ENCODE measurements around the gene AKIRIN1.
"Not testable (repeated sequence)": the region's sequence is repeated elsewhere in the genome, so short reads cannot be mapped to it uniquely, and the experiment has no call there.

The AKIRIN1 gene

GRCh38 chr1:38997034-38997900, 6.2 kb downstream of the AKIRIN1 start:
- Histone ChIP-seq H3K9me3 (ENCODE audit: control insufficient read depth, low read length) (no peaks in the 10 kb centered on the region), H3K27ac (ENCODE audit: low read depth, low read length, severe bottlenecking) (no peak overlapping the region), H3K36me3 (ENCODE audit: control insufficient read depth, insufficient read depth, low read length) (peaks cover 85% of the 10 kb centered on the region), H3K4me3 (ENCODE audit: extremely low read depth, insufficient read depth, low read length, poor library complexity, severe bottlenecking) (no peak overlapping the region), H3K4me1 (ENCODE audit: control insufficient read depth, insufficient read depth, low read length, poor library complexity, severe bottlenecking) (peaks cover 7% of the 10 kb centered on the region)
- WGBS, 2 experiments (ENCODE audit: insufficient coverage in 2 of 2): 80% methylated on average over 2 of the region's 4 CpGs; no CpG with 5 or more reads in 1 of the 2 experiments

DNA sequence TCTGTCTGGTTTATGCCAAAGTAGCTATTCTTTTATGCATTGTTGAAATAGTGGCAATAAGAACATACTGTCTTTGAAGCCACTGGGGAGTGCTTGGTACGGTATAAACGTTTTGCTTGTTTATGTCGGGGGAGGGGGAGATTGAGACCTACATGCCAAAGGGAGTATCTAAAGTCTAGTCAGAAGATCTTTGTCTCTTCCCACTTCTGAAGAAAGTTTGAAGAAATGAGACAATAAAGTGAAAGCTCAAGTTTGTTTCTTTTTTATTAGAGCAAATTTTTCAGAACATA, 6.8 kb downstream of the AKIRIN1 start:
- Histone ChIP-seq H3K36me3 (ENCODE audit: control insufficient read depth, insufficient read depth, low read length) (peaks cover 91% of the 10 kb centered on the region), H3K4me3 (ENCODE audit: extremely low read depth, insufficient read depth, low read length, poor library complexity, severe bottlenecking) (no peak overlapping the region), H3K4me1 (ENCODE audit: control insufficient read depth, insufficient read depth, low read length, poor library complexity, severe bottlenecking) (peaks cover 6% of the 10 kb centered on the region), H3K27ac (ENCODE audit: low read depth, low read length, severe bottlenecking) (no peak overlapping the region), H3K9me3 (ENCODE audit: control insufficient read depth, low read length) (no peaks in the 10 kb centered on the region)
- 81 to 85% methylated on average over 3 of the region's 3 CpGs for WGBS, 2 experiments (ENCODE audit: insufficient coverage in 2 of 2)

DNA sequence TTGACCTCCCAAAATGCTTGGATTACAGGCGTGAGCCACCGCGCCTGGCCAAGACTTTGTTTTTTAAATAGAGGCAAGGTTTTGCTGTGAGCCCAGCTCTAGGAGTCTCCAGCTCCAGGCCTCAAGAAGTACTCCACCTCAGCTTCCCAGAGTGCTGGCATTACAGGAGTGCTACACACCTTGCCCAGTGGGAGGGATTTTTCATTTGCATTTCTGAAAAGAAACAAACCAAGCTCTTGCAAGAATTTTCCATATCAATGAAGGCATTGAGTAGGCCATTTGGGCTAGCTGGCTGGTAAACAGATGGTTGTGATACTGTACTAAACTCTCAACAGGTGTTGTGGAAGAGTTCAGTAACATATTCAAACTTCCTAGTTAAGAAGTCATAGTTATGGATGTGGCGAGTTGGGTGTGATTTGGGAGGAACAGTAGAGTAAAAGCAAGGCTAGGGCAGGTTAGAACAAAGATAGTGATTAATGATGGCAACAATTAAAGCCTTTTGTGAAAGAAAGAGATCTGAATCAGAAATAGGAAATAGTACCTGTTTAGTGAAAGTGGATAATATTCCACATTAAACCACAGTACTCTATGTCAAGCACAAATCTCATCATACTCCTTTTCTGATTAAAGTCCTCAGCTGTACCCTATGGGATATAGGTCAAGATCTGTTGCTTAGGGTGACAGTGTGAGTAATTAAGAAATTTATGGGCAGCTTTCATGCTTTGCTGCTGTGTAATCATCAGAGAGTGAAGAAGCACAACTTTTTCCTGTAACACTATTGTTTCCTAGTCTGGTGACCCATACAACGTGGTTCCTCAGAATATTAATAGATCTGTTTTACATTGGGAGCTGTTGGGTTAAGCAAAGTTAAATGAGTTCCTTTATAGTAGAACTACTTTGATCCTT, 10.7 kb downstream of the AKIRIN1 start:
- no peak overlapping the region for H3K4me3 ChIP-seq (ENCODE audit: extremely low read depth, insufficient read depth, low read length, poor library complexity, severe bottlenecking)
- H3K4me1 ChIP-seq (ENCODE audit: control insufficient read depth, insufficient read depth, low read length, poor library complexity, severe bottlenecking): peaks cover 4% of the 10 kb centered on the region
- H3K9me3 ChIP-seq (ENCODE audit: control insufficient read depth, low read length): no peaks in the 10 kb centered on the region
- H3K36me3 ChIP-seq (ENCODE audit: control insufficient read depth, insufficient read depth, low read length): peaks cover 95% of the 10 kb centered on the region
- 89 to 95% methylated on average over 3 to 4 of the region's 5 CpGs for WGBS, 2 experiments (ENCODE audit: insufficient coverage in 2 of 2)
- H3K27ac ChIP-seq (ENCODE audit: low read depth, low read length, severe bottlenecking): no peak overlapping the region

DNA sequence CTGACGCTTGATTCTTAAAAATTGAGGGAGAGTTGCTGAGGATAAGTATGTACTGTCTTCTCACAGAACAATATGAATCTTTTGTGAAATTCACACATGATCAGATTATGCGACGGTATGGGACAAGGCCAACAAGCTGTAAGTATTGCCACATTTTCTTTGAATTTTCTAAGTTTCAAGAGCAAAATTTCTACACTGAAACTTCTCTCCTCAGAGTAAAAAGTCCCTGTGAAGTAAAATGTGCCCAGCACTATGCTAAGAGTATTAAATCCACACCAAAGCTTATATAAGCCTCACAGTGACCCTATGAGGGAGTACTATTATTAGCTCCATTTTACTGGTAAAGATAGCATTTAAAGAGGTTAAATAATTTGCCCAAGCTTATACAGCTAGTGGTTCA, 12.2 kb downstream of the AKIRIN1 start:
- H3K9me3 ChIP-seq (ENCODE audit: control insufficient read depth, low read length): no peaks in the 10 kb centered on the region
- no peak overlapping the region for H3K27ac ChIP-seq (ENCODE audit: low read depth, low read length, severe bottlenecking)
- no peak overlapping the region for H3K4me3 ChIP-seq (ENCODE audit: extremely low read depth, insufficient read depth, low read length, poor library complexity, severe bottlenecking)
- 82 to 89% methylated on average over 2 to 3 of the region's 3 CpGs for WGBS, 2 experiments (ENCODE audit: insufficient coverage in 2 of 2)
- peaks cover 96% of the 10 kb centered on the region for H3K36me3 ChIP-seq (ENCODE audit: control insufficient read depth, insufficient read depth, low read length)
- H3K4me1 ChIP-seq (ENCODE audit: control insufficient read depth, insufficient read depth, low read length, poor library complexity, severe bottlenecking): no peaks in the 10 kb centered on the region

DNA sequence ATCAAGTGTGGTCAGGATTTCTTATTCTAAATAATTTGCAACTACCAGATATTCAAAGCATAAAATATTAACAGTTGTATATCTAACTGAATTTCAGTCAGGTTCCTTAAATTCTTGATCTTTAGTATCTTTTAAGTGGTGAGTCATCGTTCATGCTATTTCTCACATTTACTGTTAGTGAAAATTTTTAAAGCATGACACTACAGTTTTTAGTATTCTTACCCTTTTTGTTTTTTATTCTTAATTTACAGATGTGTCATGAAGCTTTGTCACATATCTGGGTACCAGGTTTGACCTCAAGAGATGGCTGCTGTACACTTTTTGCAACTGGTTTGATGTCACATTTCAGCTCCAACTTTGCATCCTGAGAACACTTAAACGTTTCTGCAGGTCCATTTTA, 12.7 kb downstream of the AKIRIN1 start:
- Histone ChIP-seq H3K27ac (ENCODE audit: low read depth, low read length, severe bottlenecking) (no peak overlapping the region), H3K36me3 (ENCODE audit: control insufficient read depth, insufficient read depth, low read length) (peaks cover 95% of the 10 kb centered on the region), H3K4me3 (ENCODE audit: extremely low read depth, insufficient read depth, low read length, poor library complexity, severe bottlenecking) (no peak overlapping the region), H3K4me1 (ENCODE audit: control insufficient read depth, insufficient read depth, low read length, poor library complexity, severe bottlenecking) (no peaks in the 10 kb centered on the region), H3K9me3 (ENCODE audit: control insufficient read depth, low read length) (no peaks in the 10 kb centered on the region)
- 82 to 87% methylated on average over 1 of the region's 2 CpGs for WGBS, 2 experiments (ENCODE audit: insufficient coverage in 2 of 2)

DNA sequence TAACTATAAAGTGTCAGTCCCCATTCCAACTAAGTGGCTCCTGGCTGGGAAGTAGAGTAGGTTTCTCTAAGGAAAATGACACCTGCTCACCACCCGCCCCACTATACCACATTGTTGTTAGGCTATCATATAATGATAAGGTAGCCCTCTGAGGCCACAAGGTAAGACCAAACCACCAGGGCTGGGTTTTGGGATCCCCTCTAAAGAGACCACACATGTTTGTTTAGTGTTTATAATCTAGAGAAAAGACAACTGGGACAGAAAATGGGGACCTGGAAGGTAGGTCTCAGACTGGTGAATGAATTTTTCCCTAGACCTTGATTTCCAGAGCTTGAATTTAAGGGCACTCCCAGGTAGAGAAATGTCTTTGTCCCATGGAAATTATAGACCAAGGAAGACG, 15.2 kb downstream of the AKIRIN1 start:
- Histone ChIP-seq H3K27ac (ENCODE audit: low read depth, low read length, severe bottlenecking) (no peak overlapping the region), H3K4me3 (ENCODE audit: extremely low read depth, insufficient read depth, low read length, poor library complexity, severe bottlenecking) (no peak overlapping the region), H3K36me3 (ENCODE audit: control insufficient read depth, insufficient read depth, low read length) (peaks cover 94% of the 10 kb centered on the region), H3K9me3 (ENCODE audit: control insufficient read depth, low read length) (no peaks in the 10 kb centered on the region), H3K4me1 (ENCODE audit: control insufficient read depth, insufficient read depth, low read length, poor library complexity, severe bottlenecking) (no peaks in the 10 kb centered on the region)
- WGBS, 2 experiments (ENCODE audit: insufficient coverage in 2 of 2): no CpG with 5 or more reads among the region's 2 CpGs

GRCh38 chr1:39006726-39007645, 15.9 kb downstream of the AKIRIN1 start:
- Histone ChIP-seq H3K4me1 (ENCODE audit: control insufficient read depth, insufficient read depth, low read length, poor library complexity, severe bottlenecking) (no peaks in the 10 kb centered on the region), H3K36me3 (ENCODE audit: control insufficient read depth, insufficient read depth, low read length) (peaks cover 94% of the 10 kb centered on the region), H3K4me3 (ENCODE audit: extremely low read depth, insufficient read depth, low read length, poor library complexity, severe bottlenecking) (no peak overlapping the region), H3K9me3 (ENCODE audit: control insufficient read depth, low read length) (no peaks in the 10 kb centered on the region), H3K27ac (ENCODE audit: low read depth, low read length, severe bottlenecking) (no peak overlapping the region)
- WGBS, 2 experiments (ENCODE audit: insufficient coverage in 2 of 2): 96% methylated on average over 8 to 11 of the region's 13 CpGs

DNA sequence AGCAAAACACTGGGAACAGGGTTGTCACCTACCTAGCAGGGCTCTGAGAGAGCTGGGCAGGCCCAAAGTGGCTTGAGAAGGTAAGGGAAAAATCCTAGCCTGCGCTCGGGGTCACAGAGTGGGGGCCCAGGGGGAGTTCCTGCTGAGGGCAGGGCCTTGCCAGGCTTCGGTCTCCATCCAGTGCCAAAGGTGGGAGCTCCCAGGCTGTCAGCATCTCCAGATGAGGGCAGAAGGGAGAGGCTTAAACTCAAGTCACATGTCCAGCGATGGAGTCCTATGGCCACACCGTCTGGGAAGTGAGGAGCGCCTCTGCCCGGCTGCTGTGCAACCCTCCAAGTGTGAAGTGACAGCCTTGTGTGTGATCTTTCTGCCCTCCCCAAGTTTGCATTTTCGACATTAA, 23.9 kb downstream of the AKIRIN1 start:
- not testable (repeated sequence) for H3K27ac ChIP-seq (ENCODE audit: low read depth, low read length, severe bottlenecking); H3K4me3 ChIP-seq (ENCODE audit: extremely low read depth, insufficient read depth, low read length, poor library complexity, severe bottlenecking); H3K4me1 ChIP-seq (ENCODE audit: control insufficient read depth, insufficient read depth, low read length, poor library complexity, severe bottlenecking); H3K9me3 ChIP-seq (ENCODE audit: control insufficient read depth, low read length)
- whole genome bisulfite sequencing, 2 experiments (ENCODE audit: insufficient coverage in 2 of 2): 98 to 100% methylated on average over 3 to 7 of the region's 8 CpGs
- H3K36me3 ChIP-seq (ENCODE audit: control insufficient read depth, insufficient read depth, low read length): peaks cover 28% of the 10 kb centered on the region

DNA sequence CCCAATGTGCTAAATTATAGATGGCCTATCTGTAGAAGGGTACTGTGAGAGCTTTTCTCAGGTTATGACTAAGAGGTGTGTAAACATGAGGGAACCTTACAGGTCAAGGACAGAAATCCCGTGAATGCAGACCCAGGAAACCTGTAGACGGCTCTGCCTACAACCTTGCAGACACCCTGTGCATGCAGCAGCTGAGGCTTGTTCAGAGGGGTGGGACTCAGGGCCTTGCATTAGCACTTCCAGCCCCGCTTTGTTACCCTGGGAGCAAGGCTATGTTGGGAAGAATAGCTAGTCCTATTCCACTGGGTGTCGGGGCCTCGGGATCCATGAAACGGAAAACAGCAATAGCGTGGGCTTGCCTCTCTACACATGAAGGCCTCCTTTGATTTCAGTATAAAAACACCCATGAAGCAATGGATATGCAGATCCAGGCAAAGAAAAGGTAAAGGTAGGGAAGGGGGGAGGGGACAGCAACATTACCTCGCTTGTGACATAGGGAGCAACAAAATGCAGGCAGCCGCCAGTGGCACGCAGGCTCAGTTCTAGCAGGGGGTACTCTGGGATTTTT, 25.6 kb downstream of the AKIRIN1 start:
- Histone ChIP-seq H3K36me3 (ENCODE audit: control insufficient read depth, insufficient read depth, low read length) (peaks cover 12% of the 10 kb centered on the region), H3K9me3 (ENCODE audit: control insufficient read depth, low read length) (no peaks in the 10 kb centered on the region), H3K4me3 (ENCODE audit: extremely low read depth, insufficient read depth, low read length, poor library complexity, severe bottlenecking) (no peak overlapping the region), H3K27ac (ENCODE audit: low read depth, low read length, severe bottlenecking) (no peak overlapping the region), H3K4me1 (ENCODE audit: control insufficient read depth, insufficient read depth, low read length, poor library complexity, severe bottlenecking) (no peaks in the 10 kb centered on the region)
- 46 to 51% methylated on average over 6 to 8 of the region's 10 CpGs for WGBS, 2 experiments (ENCODE audit: insufficient coverage in 2 of 2)

GRCh38 chr1:39017266-39017665, 26.2 kb downstream of the AKIRIN1 start:
- H3K4me3 ChIP-seq (ENCODE audit: extremely low read depth, insufficient read depth, low read length, poor library complexity, severe bottlenecking): no peak overlapping the region
- no peaks in the 10 kb centered on the region for H3K9me3 ChIP-seq (ENCODE audit: control insufficient read depth, low read length)
- H3K4me1 ChIP-seq (ENCODE audit: control insufficient read depth, insufficient read depth, low read length, poor library complexity, severe bottlenecking): no peaks in the 10 kb centered on the region
- no peak overlapping the region for H3K27ac ChIP-seq (ENCODE audit: low read depth, low read length, severe bottlenecking)
- peaks cover 6% of the 10 kb centered on the region for H3K36me3 ChIP-seq (ENCODE audit: control insufficient read depth, insufficient read depth, low read length)
- WGBS, 2 experiments (ENCODE audit: insufficient coverage in 2 of 2): 75 to 86% methylated on average over 5 of the region's 5 CpGs
